Right atrium auricular region (tissue), 2 donors: ENCODE data around the gene MYMX. TPM values are rescaled to one million over a fixed set of nuclear protein-coding genes. Genes with fewer than 3 reads are reported as not detected.

Experiments used
- DNase-seq: peaks from one replicate; pipeline ENCODE4 v3.0.0-alpha.2; 2019; ENCODE audit warnings: low spot score
- H3K27ac ChIP-seq, 2 donors: fragments of 200-600 bp; sonication (generic); 1 replicate in 1 of 2; 2 replicates in 1 of 2; pipeline ENCODE4 v1.5.1; 2016 to 2019
- H3K27me3 ChIP-seq, 2 donors: fragments of 200-600 bp; sonication (generic); one replicate each; pipeline versions ENCODE4 v1.5.1 to v1.6.0; 2017 to 2019
- H3K36me3 ChIP-seq: fragments of 200-600 bp; sonication (generic); one replicate; pipeline ENCODE4 v1.5.1; 2016
- H3K4me1 ChIP-seq, 2 donors: fragments of 200-600 bp; sonication (generic); one replicate each; pipeline versions ENCODE4 v1.5.1 to v1.6.0; 2017 to 2019
- H3K4me3 ChIP-seq, 2 donors: fragments of 200-600 bp; sonication (generic); 1 replicate in 1 of 2; 2 replicates in 1 of 2; pipeline ENCODE4 v1.5.1; 2017 to 2019; ENCODE audit warnings: mild to moderate bottlenecking in 1 of 2, moderate library complexity in 1 of 2
- H3K9me3 ChIP-seq, 2 donors: fragments of 200-600 bp; sonication (generic); one replicate each; pipeline ENCODE4 v1.5.1; 2019
- CTCF ChIP-seq, 2 donors: fragments of 200-600 bp; sonication (generic); IDR thresholded peaks; one replicate each; pipeline ENCODE4 v1.5.1; 2019; ENCODE audit warnings: antibody characterized with exemption in 2 of 2
- total RNA-seq, 2 donors: library from RNA; depleted of rRNA; stranded (reverse); fragments of >200 nt; gene quantifications; one replicate each; pipeline ENCODE4 v1.1.0, GENCODE V29; 2016

MYMX gene
- total RNA-seq, 2 donors from 2014 or later, result not detected

GRCh38 chr6:44234101-44235025, 17.6 kb downstream of the MYMX start:
- peak; percentile 67 to 90 for TF ChIP-seq CTCF (IDR thresholded peaks at IDR 0.05)
- Histone ChIP-seq H3K4me3 (no peak overlapping the region), H3K36me3 (peaks cover 37% of the 10 kb centered on the region), H3K9me3 (no peaks in the 10 kb centered on the region), H3K27me3 (no peaks in the 10 kb centered on the region), H3K27ac (peak overlapping the region; percentile 98), H3K4me1 (peaks cover 0 to 68% of the 10 kb centered on the region in 2 donors)
- DNase-seq, result peak; percentile 87

- TF ChIP-seq CTCF (IDR thresholded peaks at IDR 0.05), result no peak
- peaks cover 0 to 59% of the 10 kb centered on the region in 2 donors for H3K4me1 ChIP-seq
- no peaks in the 10 kb centered on the region for H3K27me3 ChIP-seq
- H3K36me3 ChIP-seq, result peaks cover 28% of the 10 kb centered on the region
- H3K27ac ChIP-seq, result peak overlapping the region; percentile 98
- no peaks in the 10 kb centered on the region for H3K9me3 ChIP-seq
- no peak for DNase-seq
- H3K4me3 ChIP-seq, result no peak overlapping the region
Measured at GRCh38 chr6:44235269-44235668, 18.5 kb downstream of the MYMX start.

- no peak for DNase-seq
- Histone ChIP-seq H3K9me3 (no peaks in the 10 kb centered on the region), H3K36me3 (peaks cover 20% of the 10 kb centered on the region), H3K4me3 (no peak overlapping the region), H3K27ac (peak overlapping the region; percentile 98), H3K27me3 (no peaks in the 10 kb centered on the region), H3K4me1 (peaks cover 0 to 52% of the 10 kb centered on the region in 2 donors)
- no peak for TF ChIP-seq CTCF (IDR thresholded peaks at IDR 0.05)
Measured at GRCh38 chr6:44235891-44236516, 19.3 kb downstream of the MYMX start.

GRCh38 chr6:44237021-44237812, 20.5 kb downstream of the MYMX start:
- Histone ChIP-seq H3K4me3 (peak overlapping the region; percentile 59 to 67), H3K27ac (peak overlapping the region; percentile 98), H3K9me3 (no peaks in the 10 kb centered on the region), H3K4me1 (peaks cover 0 to 52% of the 10 kb centered on the region in 2 donors), H3K27me3 (no peaks in the 10 kb centered on the region), H3K36me3 (peaks cover 8% of the 10 kb centered on the region)
- no peak for TF ChIP-seq CTCF (IDR thresholded peaks at IDR 0.05)
- peak; percentile 98 for DNase-seq

- Histone ChIP-seq H3K4me1 (peaks cover 0 to 47% of the 10 kb centered on the region in 2 donors), H3K27ac (peak overlapping the region; percentile 98), H3K4me3 (peak overlapping the region; percentile 59 to 67), H3K36me3 (peaks cover 1% of the 10 kb centered on the region), H3K27me3 (no peaks in the 10 kb centered on the region), H3K9me3 (no peaks in the 10 kb centered on the region)
- peak; percentile 85 for DNase-seq
- TF ChIP-seq CTCF (IDR thresholded peaks at IDR 0.05), result peak; percentile 90 to 97
Measured at GRCh38 chr6:44237813-44238433, 21.2 kb downstream of the MYMX start.
